SU-DHL-6 (cell line): ENCODE results near the gene SRP19.

Experiments used
- H2AFZ ChIP-seq: fragments of 200-600 bp; sonication (generic); 2 replicates; pipeline ENCODE4 v1.6.1; 2014; ENCODE audit warnings: low read depth, mild to moderate bottlenecking, moderate library complexity, mixed read lengths, antibody characterized with exemption, low read length; ENCODE audit not compliant: severe bottlenecking
- H3F3A ChIP-seq: fragments of 200-600 bp; shearing (Covaris generic); 2 replicates; pipeline ENCODE4 v1.6.0; 2016; ENCODE audit warnings: antibody characterized with exemption, mild to moderate bottlenecking; ENCODE audit not compliant: insufficient read depth
- H3K27ac ChIP-seq: fragments of 200-600 bp; sonication (generic); 2 replicates; pipeline ENCODE4 v1.5.1; 2016; ENCODE audit warnings: low read depth, mild to moderate bottlenecking, low read length, moderate library complexity, mixed read lengths
- H3K27me3 ChIP-seq: fragments of 200-600 bp; sonication (generic), shearing (Covaris generic); 2 replicates; pipeline ENCODE4 v1.6.0; 2014; ENCODE audit warnings: mild to moderate bottlenecking, low read length
- H3K36me3 ChIP-seq: fragments of 200-600 bp; sonication (generic); 2 replicates; pipeline ENCODE4 v1.6.1; 2014; ENCODE audit warnings: mild to moderate bottlenecking, low read length, mixed read lengths
- H3K4me2 ChIP-seq: fragments of 300-600, 200-600 bp; shearing (Covaris generic), sonication (generic); 2 replicates; pipeline ENCODE4 v1.6.0; 2014; ENCODE audit warnings: low read length, low read depth, mild to moderate bottlenecking; ENCODE audit not compliant: poor library complexity, severe bottlenecking
- H3K4me3 ChIP-seq: fragments of 200-600 bp; sonication (generic); 2 replicates; pipeline ENCODE4 v1.5.1; 2014; ENCODE audit warnings: antibody characterized with exemption, low read length, mild to moderate bottlenecking, mixed read lengths; ENCODE audit not compliant: insufficient read depth, poor library complexity, severe bottlenecking
- H3K79me2 ChIP-seq: fragments of 200-600 bp; sonication (generic); 2 replicates; pipeline ENCODE4 v1.6.1; 2014; ENCODE audit warnings: mild to moderate bottlenecking, low read length, moderate library complexity; ENCODE audit not compliant: insufficient read depth
- H3K9ac ChIP-seq: fragments of 200-600 bp; sonication (generic); 2 replicates; pipeline ENCODE4 v1.7.0; 2014; ENCODE audit warnings: mild to moderate bottlenecking, low read length
- H3K9me2 ChIP-seq: fragments of 200-600 bp; sonication (generic); replicated peaks from 2 replicates; pipeline ENCODE4 v1.6.1; 2014; ENCODE audit warnings: low read length; ENCODE audit not compliant: insufficient read depth
- H3K9me3 ChIP-seq: fragments of 200-600 bp; sonication (generic); 2 replicates; pipeline ENCODE4 v1.6.1; 2014; ENCODE audit warnings: low read length, mixed read lengths; ENCODE audit not compliant: insufficient read depth
- H4K20me1 ChIP-seq: fragments of 200-600 bp; sonication (generic); 2 replicates; pipeline ENCODE4 v1.6.1; 2014; ENCODE audit warnings: low read depth, mild to moderate bottlenecking, antibody characterized with exemption, low read length, moderate library complexity, mixed read lengths
- EZH2phosphoT487 ChIP-seq: fragments of 200-600 bp; sonication (generic), shearing (Covaris generic); conservative IDR thresholded peaks from 2 replicates; pipeline ENCODE4 v1.6.1; 2018; ENCODE audit warnings: mild to moderate bottlenecking, antibody characterized with exemption, low read length, moderate library complexity, mixed read lengths
- TF ChIP-seq, protein P1 (sequence below): fragments of 200-600 bp; sonication (generic); IDR thresholded peaks from one replicate; pipeline ENCODE4 v1.5.1; 2017; ENCODE audit warnings: antibody characterized with exemption, mild to moderate bottlenecking, low read length, moderate library complexity; ENCODE audit not compliant: insufficient read depth, poor library complexity, severe bottlenecking

Gene SRP19

DNA sequence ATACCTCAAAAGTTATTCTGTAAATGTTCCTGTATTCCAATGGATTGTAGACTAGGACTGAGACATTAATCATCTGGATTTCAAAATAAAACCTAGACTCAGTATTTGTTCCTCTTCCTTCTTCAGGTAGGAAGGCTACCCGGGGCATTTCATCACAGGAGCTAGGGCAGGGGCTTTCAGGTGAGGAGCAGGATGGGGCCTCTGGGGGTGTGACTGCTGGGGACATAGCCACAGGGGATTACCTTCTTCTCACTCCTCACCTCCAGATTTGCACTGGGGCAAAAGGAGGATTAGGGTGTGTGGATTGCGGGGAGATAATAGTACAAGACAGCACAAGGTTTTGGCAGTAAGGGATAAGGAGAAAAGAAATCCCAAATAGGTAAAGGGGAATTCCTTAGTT lies 37.9 kb upstream of the SRP19 start:
- no peak overlapping the region for H3K4me3 ChIP-seq
- H3K36me3 ChIP-seq: peaks cover 22% of the 10 kb centered on the region
- no peak overlapping the region for H2AFZ ChIP-seq
- no peak overlapping the region for H3K9ac ChIP-seq
- H3K27me3 ChIP-seq: no peaks in the 10 kb centered on the region
- H3K27ac ChIP-seq: no peak overlapping the region
- peaks cover 6% of the 10 kb centered on the region; the same call in 1 of the 2 replicates for H3F3A ChIP-seq
- H3K9me2 ChIP-seq: no peaks in the 10 kb centered on the region
- no peaks in the 10 kb centered on the region for H3K79me2 ChIP-seq
- TF ChIP-seq, protein P1, sequence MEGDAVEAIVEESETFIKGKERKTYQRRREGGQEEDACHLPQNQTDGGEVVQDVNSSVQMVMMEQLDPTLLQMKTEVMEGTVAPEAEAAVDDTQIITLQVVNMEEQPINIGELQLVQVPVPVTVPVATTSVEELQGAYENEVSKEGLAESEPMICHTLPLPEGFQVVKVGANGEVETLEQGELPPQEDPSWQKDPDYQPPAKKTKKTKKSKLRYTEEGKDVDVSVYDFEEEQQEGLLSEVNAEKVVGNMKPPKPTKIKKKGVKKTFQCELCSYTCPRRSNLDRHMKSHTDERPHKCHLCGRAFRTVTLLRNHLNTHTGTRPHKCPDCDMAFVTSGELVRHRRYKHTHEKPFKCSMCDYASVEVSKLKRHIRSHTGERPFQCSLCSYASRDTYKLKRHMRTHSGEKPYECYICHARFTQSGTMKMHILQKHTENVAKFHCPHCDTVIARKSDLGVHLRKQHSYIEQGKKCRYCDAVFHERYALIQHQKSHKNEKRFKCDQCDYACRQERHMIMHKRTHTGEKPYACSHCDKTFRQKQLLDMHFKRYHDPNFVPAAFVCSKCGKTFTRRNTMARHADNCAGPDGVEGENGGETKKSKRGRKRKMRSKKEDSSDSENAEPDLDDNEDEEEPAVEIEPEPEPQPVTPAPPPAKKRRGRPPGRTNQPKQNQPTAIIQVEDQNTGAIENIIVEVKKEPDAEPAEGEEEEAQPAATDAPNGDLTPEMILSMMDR: no peak
- no peak for TF ChIP-seq EZH2phosphoT487
- no peaks in the 10 kb centered on the region for H4K20me1 ChIP-seq
- H3K4me2 ChIP-seq: no peak overlapping the region
- no peaks in the 10 kb centered on the region for H3K9me3 ChIP-seq

DNA sequence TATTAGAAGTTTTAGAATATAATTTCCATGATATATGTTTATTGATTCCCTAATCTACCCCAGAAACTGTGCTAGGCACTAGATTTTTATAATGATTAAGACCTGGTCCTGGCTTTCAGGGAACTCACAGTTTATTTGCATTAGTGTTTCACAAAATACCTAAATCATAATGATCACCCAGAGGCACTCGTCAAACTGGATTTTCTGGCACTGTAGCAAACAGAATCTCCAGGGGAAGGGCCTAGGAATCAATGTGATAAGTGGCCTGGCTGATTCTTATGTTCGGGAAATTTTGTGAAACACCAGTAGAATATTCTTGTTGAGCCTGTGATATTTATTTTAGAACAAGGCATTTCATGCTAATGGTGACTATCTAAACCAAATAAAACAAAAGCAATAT lies 37.4 kb upstream of the SRP19 start:
- peaks cover 6% of the 10 kb centered on the region; the same call in 1 of the 2 replicates for H3F3A ChIP-seq
- H3K9me2 ChIP-seq: no peaks in the 10 kb centered on the region
- no peaks in the 10 kb centered on the region for H3K27me3 ChIP-seq
- no peak overlapping the region for H3K4me3 ChIP-seq
- no peak for TF ChIP-seq EZH2phosphoT487
- TF ChIP-seq, protein P1: no peak
- H3K4me2 ChIP-seq: no peak overlapping the region
- no peaks in the 10 kb centered on the region for H3K79me2 ChIP-seq
- no peak overlapping the region for H3K27ac ChIP-seq
- no peaks in the 10 kb centered on the region for H4K20me1 ChIP-seq
- no peak overlapping the region for H2AFZ ChIP-seq
- peaks cover 22% of the 10 kb centered on the region for H3K36me3 ChIP-seq
- H3K9ac ChIP-seq: no peak overlapping the region
- H3K9me3 ChIP-seq: no peaks in the 10 kb centered on the region

- Histone ChIP-seq H3K4me3 (no peak overlapping the region), H3K9ac (no peak overlapping the region), H3K9me2 (no peaks in the 10 kb centered on the region), H3K79me2 (no peaks in the 10 kb centered on the region), H3K36me3 (peaks cover 22% of the 10 kb centered on the region), H2AFZ (no peak overlapping the region), H3K4me2 (no peak overlapping the region), H3F3A (peaks cover 6% of the 10 kb centered on the region; the same call in 1 of the 2 replicates), H3K27me3 (no peaks in the 10 kb centered on the region), H3K9me3 (no peaks in the 10 kb centered on the region), H3K27ac (no peak overlapping the region), H4K20me1 (no peaks in the 10 kb centered on the region)
- TF ChIP-seq, protein P1: no peak
Measured at GRCh38 chr5:112824197-112824596, 36.9 kb upstream of the SRP19 start.

- Histone ChIP-seq H3K9me3 (no peaks in the 10 kb centered on the region), H3K36me3 (peaks cover 20% of the 10 kb centered on the region), H3K27ac (no peak overlapping the region), H3K9ac (no peak overlapping the region), H2AFZ (no peak overlapping the region), H3K4me2 (no peak overlapping the region), H3K9me2 (no peaks in the 10 kb centered on the region), H3K4me3 (no peak overlapping the region), H4K20me1 (no peaks in the 10 kb centered on the region), H3K27me3 (no peaks in the 10 kb centered on the region), H3K79me2 (no peaks in the 10 kb centered on the region), H3F3A (no peaks in the 10 kb centered on the region)
- no peak for TF ChIP-seq EZH2phosphoT487
- TF ChIP-seq, protein P1: no peak
Measured at GRCh38 chr5:112830378-112830777, 30.7 kb upstream of the SRP19 start.
